K562 (cell line): Measurements from ENCODE around the gene TADA2A.

Source experiments
- CBX2 ChIP-seq: fragments of 200-600 bp; sonication (generic); IDR thresholded peaks from one replicate; pipeline ENCODE4 v1.6.1; 2012; ENCODE audit warnings: mild to moderate bottlenecking, low read length, inconsistent platforms; ENCODE audit not compliant: insufficient read depth, poor library complexity, severe bottlenecking
- CTCF ChIP-seq, 3 experiments: IDR thresholded peaks in 2 of 3; conservative IDR thresholded peaks in 1 of 3; 2 replicates each; pipeline ENCODE4 v1.5.1; 2011 to 2012; ENCODE audit warnings: low read length in 3 of 3, mild to moderate bottlenecking in 3 of 3, control low read depth in 2 of 3, improper control_type of control experiment in 1 of 3, inconsistent platforms in 1 of 3, low read depth in 1 of 3, mixed read lengths in 1 of 3, moderate library complexity in 1 of 3; ENCODE audit not compliant: insufficient read depth in 2 of 3
- ESRRB ChIP-seq: fragments of 250-450 bp; sonication (Bioruptor Pico); IDR thresholded peaks from 2 replicates; pipeline ENCODE4 v1.5.0; 2020; ENCODE audit warnings: mild to moderate bottlenecking, moderate library complexity, borderline replicate concordance
- HNRNPLL ChIP-seq: fragments of 200-400 bp; formaldehyde crosslinking; IDR thresholded peaks from 2 replicates; pipeline ENCODE4 v1.6.1; 2017; ENCODE audit warnings: low read length, low read depth, mild to moderate bottlenecking; ENCODE audit not compliant: poor library complexity, severe bottlenecking
- NKRF ChIP-seq: fragments of 450-650 bp; IDR thresholded peaks from 2 replicates; pipeline ENCODE4 v1.6.1; 2016; ENCODE audit warnings: borderline replicate concordance
- POLR2AphosphoS5 ChIP-seq: IDR thresholded peaks from 2 replicates; pipeline ENCODE4 v1.6.1; 2011; ENCODE audit warnings: mild to moderate bottlenecking, low read depth, low read length, moderate library complexity; ENCODE audit not compliant: control insufficient read depth, insufficient read depth
- POLR2G ChIP-seq: fragments of 200-400 bp; formaldehyde crosslinking; IDR thresholded peaks from 2 replicates; pipeline ENCODE4 v1.6.1; 2017; ENCODE audit warnings: low read depth, mild to moderate bottlenecking, antibody characterized with exemption, low read length, moderate library complexity
- REST ChIP-seq, 2 experiments: fragments of 450-650 bp; formaldehyde crosslinking in 1 of 2; IDR thresholded peaks; 2 replicates each; pipeline versions ENCODE4 v1.4.0 to v1.6.1; 2014 to 2020; ENCODE audit warnings: mild to moderate bottlenecking in 2 of 2, borderline replicate concordance in 1 of 2, low read depth in 1 of 2
- USF2 ChIP-seq: sonication (generic); formaldehyde crosslinking; IDR thresholded peaks from 2 replicates; pipeline ENCODE4 v1.5.0; 2020; ENCODE audit warnings: missing genetic modification reagents
- ZNF436 ChIP-seq: fragments of 250-450, 450-650 bp; sonication (Bioruptor Pico); formaldehyde crosslinking; IDR thresholded peaks from 2 replicates; pipeline ENCODE4 v1.7.0; 2020; ENCODE audit warnings: mild to moderate bottlenecking

GRCh38 chr17:37481001-37481665 is 74.4 kb downstream of the TADA2A start:
- TF ChIP-seq POLR2AphosphoS5 (no peak), CBX2 (no peak), ESRRB (CRISPR knock-in tag) (no peak), USF2 (no peak), NKRF (no peak), REST (IDR thresholded peaks at IDR 0.05; ENCODE audit: borderline replicate concordance) (no peak), REST (CRISPR knock-in tag; IDR thresholded peaks at IDR 0.05; ENCODE audit: low read depth) (no peak), CTCF (IDR thresholded peaks at IDR 0.05 in 2 of 3, conservative IDR thresholded peaks at IDR 0.05 in 1 of 3; ENCODE audit: insufficient read depth in 2 of 3, low read depth in 1 of 3, low read length in 3 of 3) (no peak), HNRNPLL (no peak), ZNF436 (no peak), POLR2G (no peak)
